ENCODE measurements around the gene DSP. TPM values are rescaled to one million over a fixed set of nuclear protein-coding genes. Genes with fewer than 3 reads are reported as not detected.

The DSP gene
- total RNA-seq, 1 experiment from 2014 or later, result 104 TPM

- no peak for TF ChIP-seq EGR1 (IDR thresholded peaks at IDR 0.05; ENCODE audit: low read depth)
- TF ChIP-seq POLR2AphosphoS5 (IDR thresholded peaks at IDR 0.05; ENCODE audit: low read depth, low read length), result no peak
- TF ChIP-seq EZH2 (IDR thresholded peaks at IDR 0.05), result no peak
- TF ChIP-seq ZNF274 (IDR thresholded peaks at IDR 0.05; ENCODE audit: low read depth, low read length), result no peak
- no peak for TF ChIP-seq ELF1 (IDR thresholded peaks at IDR 0.05; ENCODE audit: borderline replicate concordance, low read depth)
- TF ChIP-seq, protein P1, sequence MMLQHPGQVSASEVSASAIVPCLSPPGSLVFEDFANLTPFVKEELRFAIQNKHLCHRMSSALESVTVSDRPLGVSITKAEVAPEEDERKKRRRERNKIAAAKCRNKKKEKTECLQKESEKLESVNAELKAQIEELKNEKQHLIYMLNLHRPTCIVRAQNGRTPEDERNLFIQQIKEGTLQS (IDR thresholded peaks at IDR 0.05), result no peak
- no peak for TF ChIP-seq YY1 (IDR thresholded peaks at IDR 0.05; ENCODE audit: extremely low read depth, insufficient replicate concordance, low read depth, low read length)
- TF ChIP-seq SP1 (IDR thresholded peaks at IDR 0.05; ENCODE audit: low read depth), result no peak
- TF ChIP-seq CEBPB (IDR thresholded peaks at IDR 0.05; ENCODE audit: low read depth), result no peak
- no peak for TF ChIP-seq TCF7L2 (IDR thresholded peaks at IDR 0.05; ENCODE audit: borderline replicate concordance, extremely low read depth, insufficient read depth, insufficient read length)
- no peak for TF ChIP-seq SIN3A (IDR thresholded peaks at IDR 0.05; ENCODE audit: low read depth)
- TF ChIP-seq JUND (IDR thresholded peaks at IDR 0.05), result no peak
- no peak for TF ChIP-seq FOSL1 (IDR thresholded peaks at IDR 0.05; ENCODE audit: low read depth)
- no peak for TF ChIP-seq ZFX (IDR thresholded peaks at IDR 0.05)
- TF ChIP-seq REST (IDR thresholded peaks at IDR 0.05; ENCODE audit: low read depth), result no peak
- TF ChIP-seq POLR2A (IDR thresholded peaks at IDR 0.05; ENCODE audit: borderline replicate concordance, extremely low read depth, insufficient read depth, insufficient read length), result no peak
- TF ChIP-seq, protein P2, sequence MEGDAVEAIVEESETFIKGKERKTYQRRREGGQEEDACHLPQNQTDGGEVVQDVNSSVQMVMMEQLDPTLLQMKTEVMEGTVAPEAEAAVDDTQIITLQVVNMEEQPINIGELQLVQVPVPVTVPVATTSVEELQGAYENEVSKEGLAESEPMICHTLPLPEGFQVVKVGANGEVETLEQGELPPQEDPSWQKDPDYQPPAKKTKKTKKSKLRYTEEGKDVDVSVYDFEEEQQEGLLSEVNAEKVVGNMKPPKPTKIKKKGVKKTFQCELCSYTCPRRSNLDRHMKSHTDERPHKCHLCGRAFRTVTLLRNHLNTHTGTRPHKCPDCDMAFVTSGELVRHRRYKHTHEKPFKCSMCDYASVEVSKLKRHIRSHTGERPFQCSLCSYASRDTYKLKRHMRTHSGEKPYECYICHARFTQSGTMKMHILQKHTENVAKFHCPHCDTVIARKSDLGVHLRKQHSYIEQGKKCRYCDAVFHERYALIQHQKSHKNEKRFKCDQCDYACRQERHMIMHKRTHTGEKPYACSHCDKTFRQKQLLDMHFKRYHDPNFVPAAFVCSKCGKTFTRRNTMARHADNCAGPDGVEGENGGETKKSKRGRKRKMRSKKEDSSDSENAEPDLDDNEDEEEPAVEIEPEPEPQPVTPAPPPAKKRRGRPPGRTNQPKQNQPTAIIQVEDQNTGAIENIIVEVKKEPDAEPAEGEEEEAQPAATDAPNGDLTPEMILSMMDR (IDR thresholded peaks at IDR 0.05 in 2 of 3, conservative IDR thresholded peaks at IDR 0.05 in 1 of 3; ENCODE audit: borderline replicate concordance in 1 of 3, insufficient read depth in 1 of 3, low read depth in 2 of 3, low read length in 2 of 3), result no peak
- H3K4me1 ChIP-seq (ENCODE audit: control insufficient read depth in 1 of 2, insufficient read depth in 2 of 2, low read length in 2 of 2), result no peaks in the 10 kb centered on the region
- no peak overlapping the region for H3K27ac ChIP-seq (ENCODE audit: low read depth, low read length)
- ChIA-PET POLR2A (no interaction called here), RAD21 (ENCODE audit: low non-redundant PET in 1 of 2, low total read pairs in 2 of 2, uncharacterized antibody in 2 of 2, unreplicated experiment in 2 of 2) (no interaction called here), CTCF (no interaction called here)
- no peaks in the 10 kb centered on the region for H3K9me3 ChIP-seq (ENCODE audit: control insufficient read depth in 1 of 2, insufficient read depth in 1 of 2, low read depth in 1 of 2, low read length in 2 of 2)
- H4K20me1 ChIP-seq (ENCODE audit: insufficient read depth), result no peaks in the 10 kb centered on the region
- no peaks in the 10 kb centered on the region for H3K79me2 ChIP-seq (ENCODE audit: insufficient read depth, low read length)
- H3K4me2 ChIP-seq (ENCODE audit: low read length), result no peak overlapping the region
- no peaks in the 10 kb centered on the region for H3K9me2 ChIP-seq (ENCODE audit: insufficient read depth)
- no peak overlapping the region for H3K4me3 ChIP-seq (replicated peaks in 1 of 2; ENCODE audit: low read depth in 1 of 2, low read length in 2 of 2)
- intact Hi-C loops (cut with micrococcal nuclease), result no loop called here
- no peak for ATAC-seq
- DNase-seq (ENCODE audit: low read depth, low spot score), result no peak
- no peak overlapping the region for H3K9ac ChIP-seq (ENCODE audit: low read length)
- H2AFZ ChIP-seq (ENCODE audit: low read depth, low read length, poor library complexity, severe bottlenecking), result no peak overlapping the region
- BruUV-seq (replicated peaks), result no TSS peak
- H3K27me3 ChIP-seq (ENCODE audit: insufficient read depth, low read length), result no peaks in the 10 kb centered on the region
- no peaks in the 10 kb centered on the region for H3K36me3 ChIP-seq (ENCODE audit: control insufficient read depth in 1 of 2, insufficient read depth in 2 of 2, low read length in 2 of 2)
Measured at GRCh38 chr6:7632501-7633290, 91.2 kb downstream of the DSP start.

Data from HCT116 (cell line).